HepG2 (cell line): ENCODE data around the gene DPCD. TPM values are rescaled to one million over a fixed set of nuclear protein-coding genes. Genes with fewer than 3 reads are reported as not detected.
A peak's percentile ranks its signal among the peaks of the same experiment; 100 is the strongest.

Source experiments
- ETV6 ChIP-seq: sonication (generic); formaldehyde crosslinking; conservative IDR thresholded peaks from 2 replicates; pipeline ENCODE4 v1.4.0; 2020; ENCODE audit warnings: missing genetic modification reagents
- GMEB2 ChIP-seq: IDR thresholded peaks from 2 replicates; pipeline ENCODE4 v1.6.1; 2016; ENCODE audit warnings: missing biosample characterization, missing genetic modification reagents, low read depth
- HNF1A ChIP-seq, 2 experiments: sonication (generic) in 1 of 2; formaldehyde crosslinking in 1 of 2; IDR thresholded peaks; 2 replicates each; pipeline versions ENCODE4 v1.4.0 to v1.6.1; 2016 to 2020; ENCODE audit warnings: borderline replicate concordance in 1 of 2, low read depth in 1 of 2, mild to moderate bottlenecking in 1 of 2, missing genetic modification reagents in 1 of 2
- KLF16 ChIP-seq, 2 experiments: sonication (generic) in 1 of 2; formaldehyde crosslinking in 1 of 2; IDR thresholded peaks; 2 replicates each; pipeline versions ENCODE4 v1.6.1 to v1.8.0; 2016 to 2023; ENCODE audit warnings: missing genetic modification reagents in 2 of 2, missing compliant biosample characterization in 1 of 2
- NFE2L2 ChIP-seq: fragments of 150-350 bp; IDR thresholded peaks from 2 replicates; pipeline ENCODE4 v1.6.1; 2014; ENCODE audit warnings: low read length
- SAFB2 ChIP-seq: sonication (generic); formaldehyde crosslinking; IDR thresholded peaks from 2 replicates; pipeline ENCODE4 v1.5.1; 2020; ENCODE audit warnings: missing genetic modification reagents, low read depth, mild to moderate bottlenecking, borderline replicate concordance
- SMARCE1 ChIP-seq: fragments of 450-650 bp; IDR thresholded peaks from 2 replicates; pipeline ENCODE4 v1.6.1; 2017; ENCODE audit warnings: borderline replicate concordance
- ZFP36 ChIP-seq: fragments of 150-350 bp; IDR thresholded peaks from 2 replicates; pipeline ENCODE4 v1.6.1; 2018; ENCODE audit warnings: borderline replicate concordance, low read length, low read depth; ENCODE audit not compliant: partially characterized antibody
- ZNF124 ChIP-seq: sonication (generic); formaldehyde crosslinking; IDR thresholded peaks from 2 replicates; pipeline ENCODE4 v1.4.0; 2020; ENCODE audit warnings: missing genetic modification reagents
- ZNF180 ChIP-seq: sonication (generic); formaldehyde crosslinking; IDR thresholded peaks from 2 replicates; pipeline ENCODE4 v1.4.0; 2020; ENCODE audit warnings: low read depth, missing genetic modification reagents, borderline replicate concordance
- ZNF232 ChIP-seq: sonication (generic); formaldehyde crosslinking; IDR thresholded peaks from 2 replicates; pipeline ENCODE4 v1.4.0; 2020; ENCODE audit warnings: missing genetic modification reagents, borderline replicate concordance
- ZNF337 ChIP-seq: sonication (generic); formaldehyde crosslinking; IDR thresholded peaks from 2 replicates; pipeline ENCODE4 v1.5.1; 2020; ENCODE audit warnings: missing genetic modification reagents, low read depth, mild to moderate bottlenecking, borderline replicate concordance
- ZNF431 ChIP-seq: sonication (generic); formaldehyde crosslinking; IDR thresholded peaks from 2 replicates; pipeline ENCODE4 v1.9.0; 2022; ENCODE audit warnings: missing genetic modification reagents, low read depth, mild to moderate bottlenecking, borderline replicate concordance
- ZNF563 ChIP-seq: sonication (generic); formaldehyde crosslinking; IDR thresholded peaks from 2 replicates; pipeline ENCODE4 v1.8.0; 2022; ENCODE audit warnings: mild to moderate bottlenecking, moderate library complexity, missing genetic modification reagents
- polyA plus RNA-seq, 8 experiments: library from polyadenylated mRNA; depleted of rRNA in 3 of 8; stranded (reverse) in 7 of 8; unstranded in 1 of 8; fragments of >200 nt; fragmentation: Illumina TruSeq in 4 of 8; extraction: Trizol in 4 of 8; gene quantifications; 2 replicates each; pipeline versions ENCODE4 v1.2.1 to v1.2.3, GENCODE V29; 2011 to 2016; ENCODE audit warnings: low read depth in 4 of 8, missing spikeins in 1 of 8, mixed read lengths in 1 of 8; ENCODE audit not compliant: insufficient read depth in 1 of 8
- total RNA-seq, 5 experiments: library from RNA; depleted of rRNA; stranded (reverse); fragments of >200 nt; fragmentation: Illumina TruSeq; extraction: Trizol; gene quantifications; 2 replicates each; pipeline ENCODE4 v1.2.3, GENCODE V29; 2016; ENCODE audit warnings: low read depth in 1 of 5
- TF ChIP-seq, protein P1 (sequence below): sonication (generic); formaldehyde crosslinking; IDR thresholded peaks from 2 replicates; pipeline ENCODE4 v1.9.0; 2021; ENCODE audit warnings: missing genetic modification reagents, mild to moderate bottlenecking, borderline replicate concordance
- TF ChIP-seq, protein P2 (sequence below): sonication (generic); formaldehyde crosslinking; IDR thresholded peaks from 2 replicates; pipeline ENCODE4 v1.4.0; 2020; ENCODE audit warnings: missing genetic modification reagents
- TF ChIP-seq, protein P3 (sequence below): sonication (generic); formaldehyde crosslinking; IDR thresholded peaks from 2 replicates; pipeline ENCODE4 v1.5.0; 2020; ENCODE audit warnings: mild to moderate bottlenecking, missing genetic modification reagents

Gene DPCD
- total and polyA plus RNA-seq, 2 of the 13 experiments (the other 11 are each of a cell fraction or from before 2014, with no cell fraction given): 25.2 to 27.0 TPM

DNA sequence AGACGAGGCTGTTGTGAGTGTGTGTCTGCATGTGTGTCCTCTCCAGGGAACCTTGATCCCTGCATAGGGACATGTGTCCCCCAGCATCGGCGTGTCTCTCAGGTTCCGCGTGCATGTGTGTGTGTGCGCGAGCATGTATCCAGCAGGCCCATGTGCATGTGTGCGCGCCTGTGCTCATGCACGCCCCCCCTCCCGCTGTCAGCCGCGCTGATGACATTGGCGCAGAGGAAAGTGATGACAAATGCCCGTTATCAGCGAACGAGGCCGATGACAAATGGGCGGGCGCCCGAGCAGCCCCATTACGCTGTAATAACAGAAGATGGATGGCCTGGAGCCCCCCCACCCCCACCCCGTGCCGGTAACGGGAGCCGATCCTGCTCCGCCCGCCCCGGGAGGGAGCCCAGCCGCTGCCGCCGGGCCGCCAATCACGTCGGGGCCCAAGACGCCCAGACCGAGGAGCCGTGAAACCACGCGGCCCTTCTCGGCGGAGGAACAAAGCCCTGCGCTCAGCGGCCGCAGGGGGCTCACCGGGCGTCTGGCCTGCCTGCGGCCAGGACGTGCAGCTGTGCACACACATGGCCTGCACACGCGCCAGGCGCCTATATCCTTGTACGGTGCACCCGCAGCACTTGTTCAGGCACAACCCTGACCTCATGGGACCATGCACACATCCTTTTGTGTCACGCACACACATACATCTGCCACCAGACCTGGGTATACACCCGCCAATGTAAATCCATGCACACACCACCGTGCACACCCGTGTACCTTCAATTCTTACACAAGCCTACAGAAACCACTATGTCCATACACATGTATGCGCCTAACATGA is 21.6 kb upstream of the DPCD start (continued):
- TF ChIP-seq HNF1A (IDR thresholded peaks at IDR 0.05; ENCODE audit: low read depth): no peak
- TF ChIP-seq HNF1A (CRISPR knock-in tag; IDR thresholded peaks at IDR 0.05; ENCODE audit: borderline replicate concordance): no peak
- TF ChIP-seq, protein P1, sequence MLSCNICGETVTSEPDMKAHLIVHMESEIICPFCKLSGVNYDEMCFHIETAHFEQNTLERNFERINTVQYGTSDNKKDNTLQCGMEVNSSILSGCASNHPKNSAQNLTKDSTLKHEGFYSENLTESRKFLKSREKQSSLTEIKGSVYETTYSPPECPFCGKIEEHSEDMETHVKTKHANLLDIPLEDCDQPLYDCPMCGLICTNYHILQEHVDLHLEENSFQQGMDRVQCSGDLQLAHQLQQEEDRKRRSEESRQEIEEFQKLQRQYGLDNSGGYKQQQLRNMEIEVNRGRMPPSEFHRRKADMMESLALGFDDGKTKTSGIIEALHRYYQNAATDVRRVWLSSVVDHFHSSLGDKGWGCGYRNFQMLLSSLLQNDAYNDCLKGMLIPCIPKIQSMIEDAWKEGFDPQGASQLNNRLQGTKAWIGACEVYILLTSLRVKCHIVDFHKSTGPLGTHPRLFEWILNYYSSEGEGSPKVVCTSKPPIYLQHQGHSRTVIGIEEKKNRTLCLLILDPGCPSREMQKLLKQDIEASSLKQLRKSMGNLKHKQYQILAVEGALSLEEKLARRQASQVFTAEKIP (CRISPR knock-in tag): no peak
- TF ChIP-seq ZFP36: no peak
- TF ChIP-seq GMEB2 (CRISPR knock-in tag): no peak
- no peak for TF ChIP-seq ZNF337 (CRISPR knock-in tag)
- 0 out of 2 replicates have a peak, but pooled peaks have one; percentile 32 for TF ChIP-seq SAFB2 (CRISPR knock-in tag)
- no peak for TF ChIP-seq KLF16 (CRISPR knock-in tag; IDR thresholded peaks at IDR 0.05)
- TF ChIP-seq ZNF124 (CRISPR knock-in tag): no peak
- TF ChIP-seq, protein P2, sequence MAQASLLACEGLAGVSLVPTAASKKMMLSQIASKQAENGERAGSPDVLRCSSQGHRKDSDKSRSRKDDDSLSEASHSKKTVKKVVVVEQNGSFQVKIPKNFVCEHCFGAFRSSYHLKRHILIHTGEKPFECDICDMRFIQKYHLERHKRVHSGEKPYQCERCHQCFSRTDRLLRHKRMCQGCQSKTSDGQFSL (CRISPR knock-in tag): peak; percentile 69
- TF ChIP-seq ZNF431 (CRISPR knock-in tag): no peak
- no peak for TF ChIP-seq ZNF563 (CRISPR knock-in tag)
- no peak for TF ChIP-seq ETV6 (CRISPR knock-in tag)
- TF ChIP-seq NFE2L2: no peak
- TF ChIP-seq, protein P3, sequence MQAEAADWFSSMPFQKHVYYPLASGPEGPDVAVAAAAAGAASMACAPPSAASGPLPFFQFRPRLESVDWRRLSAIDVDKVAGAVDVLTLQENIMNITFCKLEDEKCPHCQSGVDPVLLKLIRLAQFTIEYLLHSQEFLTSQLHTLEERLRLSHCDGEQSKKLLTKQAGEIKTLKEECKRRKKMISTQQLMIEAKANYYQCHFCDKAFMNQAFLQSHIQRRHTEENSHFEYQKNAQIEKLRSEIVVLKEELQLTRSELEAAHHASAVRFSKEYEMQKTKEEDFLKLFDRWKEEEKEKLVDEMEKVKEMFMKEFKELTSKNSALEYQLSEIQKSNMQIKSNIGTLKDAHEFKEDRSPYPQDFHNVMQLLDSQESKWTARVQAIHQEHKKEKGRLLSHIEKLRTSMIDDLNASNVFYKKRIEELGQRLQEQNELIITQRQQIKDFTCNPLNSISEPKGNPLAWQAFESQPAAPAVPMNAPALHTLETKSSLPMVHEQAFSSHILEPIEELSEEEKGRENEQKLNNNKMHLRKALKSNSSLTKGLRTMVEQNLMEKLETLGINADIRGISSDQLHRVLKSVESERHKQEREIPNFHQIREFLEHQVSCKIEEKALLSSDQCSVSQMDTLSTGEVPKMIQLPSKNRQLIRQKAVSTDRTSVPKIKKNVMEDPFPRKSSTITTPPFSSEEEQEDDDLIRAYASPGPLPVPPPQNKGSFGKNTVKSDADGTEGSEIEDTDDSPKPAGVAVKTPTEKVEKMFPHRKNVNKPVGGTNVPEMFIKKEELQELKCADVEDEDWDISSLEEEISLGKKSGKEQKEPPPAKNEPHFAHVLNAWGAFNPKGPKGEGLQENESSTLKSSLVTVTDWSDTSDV: no peak
- TF ChIP-seq ZNF232 (CRISPR knock-in tag): no peak
- no peak for TF ChIP-seq ZNF180 (CRISPR knock-in tag)
- TF ChIP-seq SMARCE1: no peak
